AG09319 (cell line): ENCODE measurements around the gene MARK3.

Experiments used
- DNase-seq: peaks from one replicate; pipeline ENCODE4 v3.0.0-alpha.2; 2010; ENCODE audit warnings: low read depth; ENCODE audit errors: extremely low read depth
- TF ChIP-seq, protein P1 (sequence below): IDR thresholded peaks from 2 replicates; pipeline ENCODE4 v1.5.1; 2011; ENCODE audit warnings: low read depth, mild to moderate bottlenecking, inconsistent platforms, low read length, moderate library complexity

The MARK3 gene

DNA sequence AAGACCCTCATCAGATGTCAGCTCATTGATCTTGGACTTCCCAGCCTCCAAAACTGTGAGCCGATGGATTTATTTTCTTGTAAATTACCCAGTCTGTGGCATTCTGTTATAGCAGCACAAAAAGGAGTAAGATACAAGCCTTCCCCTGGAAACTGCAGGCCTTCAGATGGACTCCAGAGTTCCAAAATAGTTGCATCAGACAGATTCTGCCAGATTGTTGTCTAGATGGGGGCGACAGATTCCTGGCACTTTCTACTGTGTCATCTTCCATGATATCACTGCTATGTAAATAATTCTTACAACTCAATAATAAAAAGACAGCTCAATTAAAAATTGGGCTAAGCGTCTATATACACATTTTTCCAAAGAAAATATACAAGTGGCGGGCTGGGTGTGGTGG is 17.2 kb upstream of the MARK3 start:
- no peak for DNase-seq
- TF ChIP-seq, protein P1, sequence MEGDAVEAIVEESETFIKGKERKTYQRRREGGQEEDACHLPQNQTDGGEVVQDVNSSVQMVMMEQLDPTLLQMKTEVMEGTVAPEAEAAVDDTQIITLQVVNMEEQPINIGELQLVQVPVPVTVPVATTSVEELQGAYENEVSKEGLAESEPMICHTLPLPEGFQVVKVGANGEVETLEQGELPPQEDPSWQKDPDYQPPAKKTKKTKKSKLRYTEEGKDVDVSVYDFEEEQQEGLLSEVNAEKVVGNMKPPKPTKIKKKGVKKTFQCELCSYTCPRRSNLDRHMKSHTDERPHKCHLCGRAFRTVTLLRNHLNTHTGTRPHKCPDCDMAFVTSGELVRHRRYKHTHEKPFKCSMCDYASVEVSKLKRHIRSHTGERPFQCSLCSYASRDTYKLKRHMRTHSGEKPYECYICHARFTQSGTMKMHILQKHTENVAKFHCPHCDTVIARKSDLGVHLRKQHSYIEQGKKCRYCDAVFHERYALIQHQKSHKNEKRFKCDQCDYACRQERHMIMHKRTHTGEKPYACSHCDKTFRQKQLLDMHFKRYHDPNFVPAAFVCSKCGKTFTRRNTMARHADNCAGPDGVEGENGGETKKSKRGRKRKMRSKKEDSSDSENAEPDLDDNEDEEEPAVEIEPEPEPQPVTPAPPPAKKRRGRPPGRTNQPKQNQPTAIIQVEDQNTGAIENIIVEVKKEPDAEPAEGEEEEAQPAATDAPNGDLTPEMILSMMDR: no peak

DNA sequence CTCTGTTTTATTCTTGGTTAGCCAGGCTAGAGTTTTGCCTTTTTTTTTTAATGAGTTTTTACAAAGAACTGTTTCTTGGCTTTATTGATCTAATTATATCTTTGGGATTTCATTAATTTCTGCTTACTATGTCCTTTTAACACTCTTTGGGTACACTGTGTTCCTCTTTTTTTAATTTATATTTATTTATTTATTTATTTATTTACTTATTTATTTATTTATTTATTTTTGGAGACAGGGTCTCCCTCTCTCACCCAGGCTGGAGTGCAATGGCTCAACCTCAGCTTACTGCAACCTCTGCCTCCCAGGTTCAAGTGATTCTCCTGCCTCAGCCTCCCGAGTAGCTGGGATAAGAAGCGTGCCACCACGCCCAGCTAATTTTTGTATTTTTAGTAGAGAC is 15.1 kb upstream of the MARK3 start:
- TF ChIP-seq, protein P1: no peak
- DNase-seq: no peak

DNA sequence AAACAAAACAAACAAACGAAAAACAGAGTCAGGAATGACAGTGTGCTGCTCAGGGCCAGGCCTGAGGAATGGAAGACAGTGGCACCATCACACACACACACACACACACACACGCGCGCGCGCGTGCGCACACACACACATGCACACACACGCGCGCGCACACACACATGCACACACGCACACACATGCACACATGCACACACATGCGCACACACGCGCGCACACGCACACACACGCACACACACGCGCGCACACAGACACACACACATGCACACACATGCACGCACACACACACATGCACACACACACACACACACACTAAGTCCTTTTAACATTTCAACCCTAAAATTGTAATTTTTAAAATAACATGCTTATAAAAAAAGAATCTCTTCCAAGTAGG is 13.2 kb upstream of the MARK3 start:
- no peak for DNase-seq
- TF ChIP-seq, protein P1: no peak

DNA sequence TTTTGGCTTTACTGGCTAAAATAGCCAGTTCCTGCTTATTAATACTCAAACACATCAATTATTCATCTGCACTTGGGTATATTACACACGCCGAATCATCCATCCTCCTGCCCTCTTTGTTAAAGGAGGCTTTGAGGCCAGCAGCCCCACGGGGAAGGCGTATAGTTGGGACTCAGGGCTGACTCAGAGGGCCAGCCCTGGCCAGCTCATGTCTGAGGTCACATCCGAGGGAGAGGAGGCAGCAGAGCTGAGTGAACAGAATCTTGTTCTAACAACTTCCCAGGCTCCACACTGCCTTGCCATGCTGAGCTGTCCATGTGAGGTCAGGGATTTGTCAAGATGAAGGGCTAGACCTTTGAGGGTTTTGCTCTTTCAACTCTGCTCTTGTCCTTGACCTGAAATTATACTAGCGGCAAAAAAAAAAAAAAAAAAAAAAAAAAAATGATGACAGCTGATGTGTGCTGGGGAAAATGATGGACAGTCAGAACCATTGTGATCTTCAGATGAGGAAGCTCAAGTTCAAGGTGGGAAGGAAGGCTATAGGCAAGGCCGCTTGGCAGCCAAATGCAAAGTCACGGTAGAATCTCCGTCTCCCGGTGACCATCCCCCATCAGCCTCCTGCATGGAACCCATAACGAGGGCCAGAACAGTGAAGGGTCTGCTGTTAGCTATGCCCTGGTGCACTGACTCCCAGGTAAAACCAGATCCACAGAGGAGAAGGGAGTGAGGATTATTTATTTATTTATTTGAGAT is 12.5 kb upstream of the MARK3 start:
- peak; percentile 54 for DNase-seq
- TF ChIP-seq, protein P1: no peak

DNA sequence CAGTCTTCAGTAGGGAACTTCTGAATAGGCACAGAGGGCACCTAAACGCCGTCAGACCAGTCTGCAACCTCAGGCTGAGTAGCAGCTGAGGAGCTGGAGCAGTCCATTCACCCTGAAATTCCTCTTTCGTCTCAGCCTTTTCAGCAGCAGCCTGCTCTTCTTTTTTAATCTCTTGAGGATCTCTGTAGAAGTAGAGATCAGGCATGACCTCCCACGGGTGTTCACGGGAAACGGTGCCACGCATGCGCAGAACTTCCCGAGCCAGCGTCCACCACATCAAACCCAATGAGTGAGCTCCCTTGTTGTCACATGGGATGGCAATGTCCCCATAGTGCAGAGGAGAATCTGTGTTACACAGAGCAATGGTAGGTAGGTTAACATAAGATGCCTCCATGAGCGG is 11.1 kb upstream of the MARK3 start:
- TF ChIP-seq, protein P1: no peak
- no peak for DNase-seq

DNA sequence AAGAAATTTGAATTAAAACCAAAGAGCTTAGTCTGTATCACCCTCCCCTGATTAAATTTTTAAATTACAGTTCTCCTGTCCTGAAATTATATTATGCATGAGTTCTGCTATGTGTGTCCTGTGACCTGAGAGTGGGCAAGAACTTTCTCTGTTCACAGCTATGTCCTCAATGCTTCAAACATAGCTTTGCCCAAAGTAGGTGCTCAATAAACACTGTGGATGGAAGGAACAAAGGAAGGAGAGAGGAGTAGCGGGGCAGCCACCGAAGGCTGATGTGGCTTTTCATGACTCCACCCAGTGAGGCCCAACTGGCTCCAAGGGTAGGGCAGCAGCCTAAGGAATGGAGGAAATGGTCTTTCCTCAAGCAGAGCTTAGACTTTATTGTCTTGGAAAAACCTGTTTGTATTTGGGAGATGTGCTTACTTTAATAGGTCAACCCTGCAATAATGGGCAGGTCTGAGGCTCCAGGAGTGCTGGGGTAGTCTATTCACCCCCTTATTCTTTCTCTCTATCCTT is 7.6 kb upstream of the MARK3 start:
- TF ChIP-seq, protein P1: no peak
- no peak for DNase-seq

DNA sequence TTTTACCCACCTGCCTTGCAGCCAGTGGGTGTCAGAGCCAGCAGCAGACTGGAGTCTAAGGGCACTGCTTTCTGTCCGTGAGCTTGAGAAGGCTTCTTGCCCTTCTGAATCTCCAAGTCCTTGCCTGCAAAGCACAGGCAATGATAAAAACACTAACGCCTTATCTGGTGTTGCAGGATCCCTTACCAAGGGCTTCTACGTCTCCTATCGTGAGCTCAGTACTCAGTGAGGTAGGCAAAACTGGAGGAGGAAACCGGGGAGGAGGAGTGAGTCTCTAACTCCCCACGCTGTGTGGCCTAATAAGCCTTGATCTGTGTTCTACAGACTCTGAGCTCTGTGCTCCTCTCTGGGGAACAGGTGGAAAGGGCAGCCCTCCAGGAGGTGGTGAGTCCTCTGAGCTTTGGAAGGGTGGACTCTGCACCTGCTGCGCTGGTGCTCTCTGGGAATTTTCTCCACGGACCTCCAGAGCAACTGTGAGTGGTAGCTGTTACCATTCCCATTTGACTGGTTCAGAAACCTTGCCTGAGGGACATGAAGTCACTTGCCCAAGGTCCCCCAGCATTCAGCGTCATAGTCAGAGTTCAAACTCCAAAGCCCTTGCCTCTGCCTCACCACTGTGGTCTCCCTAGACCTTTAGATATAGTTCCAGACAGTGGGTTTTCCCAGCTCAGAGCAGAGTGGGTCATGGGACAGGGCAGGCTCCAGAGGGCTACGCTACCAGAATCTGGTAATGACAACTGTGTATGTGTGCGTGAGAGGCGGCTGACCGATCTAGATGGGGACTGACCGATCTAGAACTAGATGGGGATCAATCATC is 7.0 kb upstream of the MARK3 start:
- TF ChIP-seq, protein P1: no peak

More for the DNA sequence above, 7.0 kb upstream of the MARK3 start:
- no peak for DNase-seq
